Measurements from ENCODE around the gene LRMDA.
"Not testable (repeated sequence)": the region's sequence is repeated elsewhere in the genome, so short reads cannot be mapped to it uniquely, and the experiment has no call there.

LRMDA gene

GRCh38 chr10:76038696-76039095, 607.3 kb downstream of the LRMDA start:
- no peak for DNase-seq

GRCh38 chr10:76040107-76040829, 608.8 kb downstream of the LRMDA start:
- no peak for DNase-seq

GRCh38 chr10:76040830-76041220, 609.4 kb downstream of the LRMDA start:
- DNase-seq: no peak

- DNase-seq: no peak
Observed at GRCh38 chr10:76041551-76041950, 610.1 kb downstream of the LRMDA start.

GRCh38 chr10:76043261-76043660, 611.8 kb downstream of the LRMDA start:
- DNase-seq: no peak

- no peak for DNase-seq
Observed at GRCh38 chr10:76044751-76045150, 613.3 kb downstream of the LRMDA start.

- no peak for DNase-seq
Observed at GRCh38 chr10:76045174-76045573, 613.8 kb downstream of the LRMDA start.

- DNase-seq: no peak
Observed at GRCh38 chr10:76047521-76047920, 616.1 kb downstream of the LRMDA start.

GRCh38 chr10:76049581-76050290, 618.3 kb downstream of the LRMDA start:
- DNase-seq: peak; percentile 14

GRCh38 chr10:76050291-76050625, 618.8 kb downstream of the LRMDA start:
- no peak for DNase-seq

- DNase-seq: no peak
Observed at GRCh38 chr10:76051007-76051936, 619.8 kb downstream of the LRMDA start.

GRCh38 chr10:76052682-76053503, 621.5 kb downstream of the LRMDA start:
- no peak for DNase-seq

- DNase-seq: no peak
Observed at GRCh38 chr10:76055466-76055865, 624.0 kb downstream of the LRMDA start.

GRCh38 chr10:76055963-76056362, 624.5 kb downstream of the LRMDA start:
- no peak for DNase-seq

GRCh38 chr10:76060993-76061392, 629.6 kb downstream of the LRMDA start:
- not testable (repeated sequence) for DNase-seq

- no peak for DNase-seq
Observed at GRCh38 chr10:76066457-76066856, 635.0 kb downstream of the LRMDA start.

GRCh38 chr10:76067447-76067846, 636.0 kb downstream of the LRMDA start:
- DNase-seq: no peak

GRCh38 chr10:76068856-76069255, 637.4 kb downstream of the LRMDA start:
- no peak for DNase-seq

GRCh38 chr10:76070916-76071315, 639.5 kb downstream of the LRMDA start:
- no peak for DNase-seq

GRCh38 chr10:76071653-76072365, 640.4 kb downstream of the LRMDA start:
- DNase-seq: no peak

- no peak for DNase-seq
Observed at GRCh38 chr10:76072384-76072783, 641.0 kb downstream of the LRMDA start.

GRCh38 chr10:76073524-76073923, 642.1 kb downstream of the LRMDA start:
- no peak for DNase-seq

Data from CD4-positive, alpha-beta T cell treated with Interleukin-10 for 1 hour (primary cell).